Right ventricle myocardium inferior (tissue), 1 donor: ENCODE data around the gene SLC16A3. TPM values are rescaled to one million over a fixed set of nuclear protein-coding genes. Genes with fewer than 3 reads are reported as not detected.

ENCODE experiments used
- ATAC-seq: fragments of 200-7000 bp; cut with Tn5 transposase; one replicate; pipeline ENCODE4 v1.9.1; 2020; ENCODE audit warnings: mild to moderate bottlenecking, moderate library complexity
- DNase-seq: peaks from one replicate; pipeline ENCODE4 v3.0.0; 2021; ENCODE audit errors: missing footprints
- intact Hi-C: fragments of 100-400 bp; cut with DNase I; formaldehyde crosslinking; loops from one replicate; pipeline ENCODE4 v1.11.0; 2022
- total RNA-seq: library from RNA; stranded (reverse); fragmentation: NEBNext Ultra II Directional; extraction: Animal tissue kit (Norgen Biotek cat#: 25700); gene quantifications from one replicate; pipeline ENCODE4 v1.2.1, GENCODE V29; 2021
- donor health status: DM: no; HTN: yes; CAD: no; lungs with severe emphysema.

Gene SLC16A3
- total RNA-seq, 1 donor from 2014 or later = 10.4 TPM

GRCh38 chr17:82231562-82232321 lies 2.9 kb downstream of the SLC16A3 start:
- intact Hi-C loops = loop anchor here (5.0 kb wide), 1 partner anchor 41 kb away; the partner anchor contains the start of gene CSNK1D
- ATAC-seq (peak; percentile 58), DNase-seq (peak; percentile 94)

GRCh38 chr17:82232322-82232820 lies 3.5 kb downstream of the SLC16A3 start:
- intact Hi-C loops = loop anchor here (5.0 kb wide), 1 partner anchor 40 kb away; the partner anchor contains the start of gene CSNK1D
- DNase-seq = no peak
- no peak for ATAC-seq

- intact Hi-C loops = loop anchor here (5.0 kb wide), 1 partner anchor 39 kb away; the partner anchor contains the start of gene CSNK1D
- ATAC-seq (no peak), DNase-seq (peak; percentile 64)
Observed at GRCh38 chr17:82232876-82233785, 4.3 kb downstream of the SLC16A3 start.

- no peak for ATAC-seq
- intact Hi-C loops = loop anchor here (5.0 kb wide), 1 partner anchor 38 kb away; the partner anchor contains the start of gene CSNK1D
- DNase-seq = peak; percentile 67
Observed at GRCh38 chr17:82234211-82235055, 5.6 kb downstream of the SLC16A3 start.

GRCh38 chr17:82235056-82235774 lies 6.4 kb downstream of the SLC16A3 start:
- intact Hi-C loops = no loop called here
- ATAC-seq = no peak

GRCh38 chr17:82235775-82236141 lies 6.9 kb downstream of the SLC16A3 start:
- peak; percentile 83 for DNase-seq
- intact Hi-C loops = loop anchor here (2.0 kb wide), 1 partner anchor 85 kb away; no protein-coding TSS in a partner anchor
- no peak for ATAC-seq

More at GRCh38 chr17:82235056-82235774, 6.4 kb downstream of the SLC16A3 start:
- DNase-seq = peak; percentile 54

- ATAC-seq (peak; percentile 2), DNase-seq (peak; percentile 84)
- intact Hi-C loops = loop anchor here (2.0 kb wide), 1 partner anchor 84 kb away; no protein-coding TSS in a partner anchor
Observed at GRCh38 chr17:82236142-82236971, 7.5 kb downstream of the SLC16A3 start.

- DNase-seq (peak; percentile 72), ATAC-seq (no peak)
- intact Hi-C loops = loop anchor here (2.0 kb wide), 1 partner anchor 84 kb away; no protein-coding TSS in a partner anchor
Observed at GRCh38 chr17:82237083-82237745, 8.4 kb downstream of the SLC16A3 start.

GRCh38 chr17:82237746-82238471 lies 9.1 kb downstream of the SLC16A3 start:
- intact Hi-C loops = loop anchor here (2.0 kb wide), 1 partner anchor 83 kb away; no protein-coding TSS in a partner anchor
- no peak for ATAC-seq

GRCh38 chr17:82238472-82239201 lies 9.8 kb downstream of the SLC16A3 start:
- intact Hi-C loops = no loop called here

More at GRCh38 chr17:82237746-82238471, 9.1 kb downstream of the SLC16A3 start:
- DNase-seq = peak; percentile 61

GRCh38 chr17:82239401-82239925 lies 10.6 kb downstream of the SLC16A3 start:
- ATAC-seq (no peak), DNase-seq (peak; percentile 69)
- intact Hi-C loops = no loop called here

More at GRCh38 chr17:82238472-82239201, 9.8 kb downstream of the SLC16A3 start:
- DNase-seq = peak; percentile 89
- ATAC-seq = peak; percentile 32

- no peak for ATAC-seq
- intact Hi-C loops = no loop called here
- DNase-seq = peak; percentile 66
Observed at GRCh38 chr17:82239926-82240505, 11.2 kb downstream of the SLC16A3 start.

- no peak for ATAC-seq
- intact Hi-C loops = no loop called here
- DNase-seq = peak; percentile 59
Observed at GRCh38 chr17:82240506-82241182, 11.8 kb downstream of the SLC16A3 start.
